Thoracic aorta (tissue), 2 donors: Measurements from ENCODE around the gene IGF2R. TPM values are rescaled to one million over a fixed set of nuclear protein-coding genes. Genes with fewer than 3 reads are reported as not detected.

Experiments used
- ATAC-seq: fragments of 150-250 bp; one replicate; pipeline ENCODE4 v1.8.0; 2017; ENCODE audit warnings: low read depth; ENCODE audit not compliant: insufficient number of reproducible peaks, low FRiP score
- DNase-seq: peaks from one replicate; pipeline ENCODE4 v3.0.0-alpha.2; 2020; ENCODE audit warnings: low spot score
- H3K27ac ChIP-seq, 2 donors: fragments of 200-600 bp; sonication (generic); 1 replicate in 1 of 2; 2 replicates in 1 of 2; pipeline ENCODE4 v1.5.1; 2016; ENCODE audit warnings: mild to moderate bottlenecking in 2 of 2, moderate library complexity in 2 of 2
- H3K27me3 ChIP-seq: fragments of 200-600 bp; sonication (generic); replicated peaks from 2 replicates; pipeline ENCODE4 v1.6.0; 2016; ENCODE audit warnings: mild to moderate bottlenecking; ENCODE audit not compliant: insufficient read depth
- H3K36me3 ChIP-seq: fragments of 200-600 bp; sonication (generic); one replicate; pipeline ENCODE4 v1.5.1; 2016
- H3K4me1 ChIP-seq, 2 donors: fragments of 200-600 bp; sonication (generic); 1 replicate in 1 of 2; 2 replicates in 1 of 2; pipeline versions ENCODE4 v1.5.1 to v1.6.0; 2016; ENCODE audit warnings: low read depth in 2 of 2, mild to moderate bottlenecking in 1 of 2; ENCODE audit not compliant: control insufficient read depth in 1 of 2
- H3K4me3 ChIP-seq: fragments of 200-600 bp; sonication (generic); 2 replicates; pipeline ENCODE4 v1.5.1; 2016; ENCODE audit warnings: mild to moderate bottlenecking
- H3K9me3 ChIP-seq: fragments of 200-600 bp; sonication (generic); 2 replicates; pipeline ENCODE4 v1.5.1; 2016
- total RNA-seq, 2 donors: library from RNA; depleted of rRNA; stranded (reverse); fragments of >200 nt; gene quantifications; one replicate each; pipeline versions ENCODE4 v1.1.0 to v1.2.3, GENCODE V29; 2016
- TF ChIP-seq, protein P1 (sequence below): fragments of 200-600 bp; sonication (generic); IDR thresholded peaks from one replicate; pipeline ENCODE4 v1.5.1; 2019; ENCODE audit warnings: antibody characterized with exemption

Gene IGF2R
- total RNA-seq, 2 donors from 2014 or later, result 82.2 to 88.4 TPM

DNA sequence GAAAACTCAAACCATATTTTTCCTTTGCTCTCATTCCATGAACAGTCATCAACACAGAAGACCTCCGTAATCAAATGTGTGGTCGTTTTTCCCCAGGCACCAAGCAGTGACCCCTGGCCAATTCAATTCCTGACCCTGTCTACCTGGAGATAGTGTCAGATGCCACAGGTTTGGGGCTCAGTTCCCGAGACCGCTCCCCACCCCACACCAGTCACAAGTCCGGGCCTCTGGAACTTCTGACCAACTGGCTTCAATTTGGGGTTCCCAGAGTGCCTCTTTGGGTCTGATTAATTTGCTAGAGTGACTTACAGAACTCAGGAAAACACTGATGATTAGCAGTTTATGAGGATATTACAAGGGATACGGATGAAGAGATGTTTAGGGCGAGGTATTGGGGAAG lies 6.0 kb downstream of the IGF2R start:
- ATAC-seq (no peak), DNase-seq (no peak)
- TF ChIP-seq, protein P1, sequence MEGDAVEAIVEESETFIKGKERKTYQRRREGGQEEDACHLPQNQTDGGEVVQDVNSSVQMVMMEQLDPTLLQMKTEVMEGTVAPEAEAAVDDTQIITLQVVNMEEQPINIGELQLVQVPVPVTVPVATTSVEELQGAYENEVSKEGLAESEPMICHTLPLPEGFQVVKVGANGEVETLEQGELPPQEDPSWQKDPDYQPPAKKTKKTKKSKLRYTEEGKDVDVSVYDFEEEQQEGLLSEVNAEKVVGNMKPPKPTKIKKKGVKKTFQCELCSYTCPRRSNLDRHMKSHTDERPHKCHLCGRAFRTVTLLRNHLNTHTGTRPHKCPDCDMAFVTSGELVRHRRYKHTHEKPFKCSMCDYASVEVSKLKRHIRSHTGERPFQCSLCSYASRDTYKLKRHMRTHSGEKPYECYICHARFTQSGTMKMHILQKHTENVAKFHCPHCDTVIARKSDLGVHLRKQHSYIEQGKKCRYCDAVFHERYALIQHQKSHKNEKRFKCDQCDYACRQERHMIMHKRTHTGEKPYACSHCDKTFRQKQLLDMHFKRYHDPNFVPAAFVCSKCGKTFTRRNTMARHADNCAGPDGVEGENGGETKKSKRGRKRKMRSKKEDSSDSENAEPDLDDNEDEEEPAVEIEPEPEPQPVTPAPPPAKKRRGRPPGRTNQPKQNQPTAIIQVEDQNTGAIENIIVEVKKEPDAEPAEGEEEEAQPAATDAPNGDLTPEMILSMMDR, result no peak
- Histone ChIP-seq H3K36me3 (no peaks in the 10 kb centered on the region), H3K27me3 (no peaks in the 10 kb centered on the region), H3K27ac (no peak overlapping the region), H3K4me3 (no peak overlapping the region), H3K4me1 (peaks cover 43 to 70% of the 10 kb centered on the region in 2 donors), H3K9me3 (no peaks in the 10 kb centered on the region)

DNA sequence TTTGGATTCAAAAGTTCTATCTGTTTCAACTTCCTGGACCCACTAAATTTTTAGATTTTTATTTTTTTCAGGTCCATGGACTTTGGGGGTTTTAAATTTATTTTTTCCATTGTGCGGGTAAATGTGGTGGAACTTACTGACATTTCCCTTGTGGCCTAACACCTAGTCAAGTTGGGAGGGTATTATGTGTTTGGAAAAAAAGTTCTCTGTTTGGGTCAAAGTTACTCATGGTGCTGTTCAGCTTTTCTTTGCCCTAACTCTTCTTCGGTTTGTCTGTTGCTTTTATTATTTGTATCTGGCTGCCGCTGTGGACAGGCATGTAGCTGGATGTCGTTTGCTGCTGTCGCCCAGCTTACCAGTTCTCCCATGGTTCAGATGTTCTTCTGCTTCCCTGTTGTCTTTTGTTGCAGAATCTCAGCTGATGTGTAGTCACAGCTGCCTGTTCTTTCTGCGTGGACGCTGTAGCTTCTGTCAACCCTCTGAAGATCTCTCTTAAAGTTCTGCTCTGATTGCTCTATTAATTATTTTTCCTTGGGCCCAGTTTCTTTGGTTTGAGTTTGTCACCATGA lies 7.9 kb downstream of the IGF2R start:
- ATAC-seq (no peak), DNase-seq (no peak)
- Histone ChIP-seq H3K9me3 (no peaks in the 10 kb centered on the region), H3K4me3 (peak overlapping the region; percentile 2), H3K27ac (peak overlapping the region in 1 of 2 donors; percentile 23), H3K27me3 (no peaks in the 10 kb centered on the region), H3K36me3 (no peaks in the 10 kb centered on the region), H3K4me1 (peaks cover 39 to 69% of the 10 kb centered on the region in 2 donors)
- TF ChIP-seq, protein P1, result no peak

DNA sequence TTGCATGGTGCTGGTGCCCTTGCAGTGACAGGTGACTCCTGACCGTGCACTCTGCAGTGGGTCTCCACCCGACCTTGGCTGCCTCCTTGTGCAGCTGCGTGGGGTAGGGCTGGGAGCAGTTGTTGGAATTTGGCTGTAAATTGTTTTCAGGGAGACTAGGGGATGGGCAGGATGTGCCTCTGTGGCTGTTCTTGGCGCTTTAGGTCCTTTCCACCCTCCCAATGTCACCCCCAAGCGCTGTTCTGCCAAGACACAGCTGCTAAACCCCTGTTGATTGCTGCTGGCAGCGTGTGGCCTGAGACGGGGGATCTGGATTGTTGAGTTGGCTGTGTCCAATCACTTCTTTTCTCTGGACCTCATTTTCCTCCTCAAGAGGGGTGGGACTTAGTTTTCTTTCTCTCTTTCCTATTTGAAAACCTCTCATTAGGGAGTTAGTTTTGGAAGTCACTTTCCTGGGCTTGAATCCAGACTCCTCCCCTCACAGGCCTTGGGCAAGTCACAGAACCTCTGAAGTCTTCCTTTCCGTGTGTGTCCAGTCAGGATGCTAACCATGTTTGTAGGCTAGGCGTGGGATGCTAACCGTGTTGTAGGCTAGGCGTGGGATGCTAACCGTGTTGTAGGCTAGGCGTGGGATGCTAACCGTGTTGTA lies 8.5 kb downstream of the IGF2R start:
- Histone ChIP-seq H3K36me3 (no peaks in the 10 kb centered on the region), H3K27ac (peak overlapping the region in 1 of 2 donors; percentile 23), H3K27me3 (no peaks in the 10 kb centered on the region), H3K4me3 (peak overlapping the region; percentile 2), H3K9me3 (no peaks in the 10 kb centered on the region), H3K4me1 (peaks cover 45 to 70% of the 10 kb centered on the region in 2 donors)
- DNase-seq (no peak), ATAC-seq (no peak)
- TF ChIP-seq, protein P1, result no peak

DNA sequence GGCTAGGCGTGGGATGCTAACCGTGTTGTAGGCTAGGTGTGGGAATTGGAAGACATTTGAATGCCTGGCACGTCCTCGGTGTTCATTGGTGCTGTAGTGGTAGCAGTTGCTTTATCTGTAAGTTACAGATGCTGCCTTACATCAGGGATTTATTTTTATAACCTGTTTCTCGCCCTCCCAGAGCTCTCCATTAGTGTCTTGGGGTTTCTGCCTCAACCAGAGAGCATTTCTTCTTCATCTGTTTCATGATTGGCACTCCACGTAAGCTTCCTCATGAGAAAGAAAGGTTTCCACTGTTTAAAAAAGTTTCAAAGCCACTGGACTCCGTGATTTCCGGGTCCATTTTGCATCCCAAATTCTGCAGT lies 9.0 kb downstream of the IGF2R start:
- H3K27ac ChIP-seq, result peak overlapping the region; percentile 52 to 65
- H3K36me3 ChIP-seq, result no peaks in the 10 kb centered on the region
- ATAC-seq (no peak), DNase-seq (no peak)
- no peak overlapping the region for H3K4me3 ChIP-seq
- TF ChIP-seq, protein P1, result no peak
- H3K4me1 ChIP-seq, result peaks cover 50 to 69% of the 10 kb centered on the region in 2 donors
- no peaks in the 10 kb centered on the region for H3K27me3 ChIP-seq
- H3K9me3 ChIP-seq, result no peaks in the 10 kb centered on the region

DNA sequence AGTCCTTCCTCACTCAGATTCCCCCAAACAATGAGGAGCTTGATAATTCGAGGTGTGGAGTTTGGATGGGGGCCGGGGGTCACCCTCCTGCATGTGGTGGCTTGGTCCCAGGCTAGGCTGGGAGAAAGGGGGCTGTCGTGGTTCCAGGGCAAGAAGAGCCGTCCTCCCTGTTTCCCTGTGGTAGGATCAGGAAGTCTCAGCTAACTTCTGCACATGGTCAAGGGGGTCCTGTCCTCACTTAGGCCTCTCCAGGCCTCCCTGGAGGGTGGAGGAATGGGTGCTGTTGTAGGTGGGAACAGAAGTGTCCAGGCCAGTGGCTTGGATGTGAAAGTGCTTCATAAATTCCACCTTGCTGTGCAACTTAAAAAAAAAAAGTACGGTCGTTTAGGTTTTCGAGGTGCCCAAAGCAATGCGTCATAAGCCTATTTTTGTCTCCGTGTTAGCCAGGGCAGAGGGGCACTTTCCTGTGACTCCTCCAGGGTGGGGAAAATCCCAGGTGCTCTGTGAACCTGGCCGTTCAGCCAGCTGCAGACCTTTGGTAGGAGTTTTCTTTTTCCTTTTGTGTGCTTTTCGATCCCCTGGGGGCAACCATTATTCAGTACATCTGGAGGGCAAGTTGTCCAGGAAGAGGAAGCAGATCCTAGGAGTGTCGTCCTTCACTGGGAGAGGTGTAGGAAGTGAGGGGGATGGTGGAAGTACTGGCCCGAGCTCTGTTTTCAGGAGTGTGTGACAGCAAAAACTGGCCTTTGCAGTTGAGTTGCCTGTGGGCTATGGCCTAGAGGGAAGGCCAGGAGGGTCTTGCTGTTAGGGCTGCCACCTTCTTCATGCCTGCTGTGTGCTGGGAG lies 9.6 kb downstream of the IGF2R start:
- H3K4me1 ChIP-seq, result peaks cover 53 to 73% of the 10 kb centered on the region in 2 donors
- no peak for DNase-seq
- peak overlapping the region; percentile 52 to 65 for H3K27ac ChIP-seq
- no peak for ATAC-seq
- peak overlapping the region; percentile 4 for H3K4me3 ChIP-seq
- TF ChIP-seq, protein P1, result no peak
- H3K36me3 ChIP-seq, result no peaks in the 10 kb centered on the region
- no peaks in the 10 kb centered on the region for H3K9me3 ChIP-seq
- no peaks in the 10 kb centered on the region for H3K27me3 ChIP-seq
